ENCODE data around the gene RAB26. TPM values are rescaled to one million over a fixed set of nuclear protein-coding genes. Genes with fewer than 3 reads are reported as not detected.
A peak's percentile ranks its signal among the peaks of the same experiment; 100 is the strongest.
"Not testable (repeated sequence)": the region's sequence is repeated elsewhere in the genome, so short reads cannot be mapped to it uniquely, and the experiment has no call there.

The RAB26 gene
- total RNA-seq, 1 donor from 2014 or later, result 292 TPM

DNA sequence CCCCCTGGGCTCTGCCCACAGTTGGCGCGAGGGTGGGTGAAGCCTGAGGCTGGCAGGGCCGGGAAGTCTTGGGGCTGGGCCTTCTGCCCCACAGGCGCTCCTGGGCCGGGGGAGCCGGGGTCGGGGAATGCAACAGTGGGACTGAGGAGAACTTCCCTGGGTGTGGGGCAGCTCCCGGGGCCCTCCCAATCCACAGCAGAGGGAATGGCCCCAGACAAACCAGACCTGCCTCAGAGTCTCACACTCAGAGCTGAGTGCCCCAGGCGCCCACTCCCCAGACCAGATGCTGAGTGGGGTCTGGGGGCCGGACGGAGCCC lies 24.1 kb upstream of the RAB26 start:
- not testable (repeated sequence) for DNase-seq; H3K36me3 Mint-ChIP-seq (ENCODE audit: unreplicated experiment); H3K27me3 Mint-ChIP-seq (ENCODE audit: unreplicated experiment); H3K9me3 Mint-ChIP-seq (ENCODE audit: unreplicated experiment); H3K4me3 Mint-ChIP-seq (ENCODE audit: unreplicated experiment); H3K27ac Mint-ChIP-seq (ENCODE audit: unreplicated experiment)
- H3K4me1 Mint-ChIP-seq (ENCODE audit: low read depth, unreplicated experiment), result peaks cover 12% of the 10 kb centered on the region

- peak; percentile 67 for DNase-seq
- H3K9me3 Mint-ChIP-seq (ENCODE audit: unreplicated experiment); H3K36me3 Mint-ChIP-seq (ENCODE audit: unreplicated experiment); H3K27me3 Mint-ChIP-seq (ENCODE audit: unreplicated experiment): not testable (repeated sequence)
- peaks cover 14% of the 10 kb centered on the region for H3K4me1 Mint-ChIP-seq (ENCODE audit: low read depth, unreplicated experiment)
- peak overlapping the region; percentile 96 for H3K27ac Mint-ChIP-seq (ENCODE audit: unreplicated experiment)
- H3K4me3 Mint-ChIP-seq (ENCODE audit: unreplicated experiment), result peak overlapping the region; percentile 75
Observed at GRCh38 chr16:2124694-2125444, 23.6 kb upstream of the RAB26 start.

DNA sequence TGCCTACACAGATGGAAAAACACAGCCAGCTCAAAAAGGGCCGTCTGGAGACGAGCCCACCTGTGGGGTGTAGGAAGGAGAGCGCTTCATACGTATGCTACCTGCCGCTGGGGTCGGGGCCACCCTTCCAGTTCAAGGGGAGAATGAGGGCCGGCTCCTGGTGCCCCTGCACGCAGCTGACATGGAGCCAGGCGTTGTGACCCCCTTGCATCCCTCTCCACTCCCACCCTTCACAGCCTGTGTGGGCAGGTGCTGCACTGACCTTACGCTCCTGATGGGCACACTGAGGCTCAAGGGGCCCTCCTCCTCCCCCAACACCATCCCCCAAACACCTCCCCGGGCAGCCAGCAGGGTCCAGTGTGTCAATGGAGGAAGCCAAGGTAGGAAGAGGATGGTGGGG lies 22.8 kb upstream of the RAB26 start:
- peak overlapping the region; percentile 75 for H3K4me3 Mint-ChIP-seq (ENCODE audit: unreplicated experiment)
- not testable (repeated sequence) for H3K36me3 Mint-ChIP-seq (ENCODE audit: unreplicated experiment); H3K9me3 Mint-ChIP-seq (ENCODE audit: unreplicated experiment); H3K27me3 Mint-ChIP-seq (ENCODE audit: unreplicated experiment); DNase-seq
- H3K27ac Mint-ChIP-seq (ENCODE audit: unreplicated experiment), result peak overlapping the region; percentile 96
- peaks cover 14% of the 10 kb centered on the region for H3K4me1 Mint-ChIP-seq (ENCODE audit: low read depth, unreplicated experiment)

DNA sequence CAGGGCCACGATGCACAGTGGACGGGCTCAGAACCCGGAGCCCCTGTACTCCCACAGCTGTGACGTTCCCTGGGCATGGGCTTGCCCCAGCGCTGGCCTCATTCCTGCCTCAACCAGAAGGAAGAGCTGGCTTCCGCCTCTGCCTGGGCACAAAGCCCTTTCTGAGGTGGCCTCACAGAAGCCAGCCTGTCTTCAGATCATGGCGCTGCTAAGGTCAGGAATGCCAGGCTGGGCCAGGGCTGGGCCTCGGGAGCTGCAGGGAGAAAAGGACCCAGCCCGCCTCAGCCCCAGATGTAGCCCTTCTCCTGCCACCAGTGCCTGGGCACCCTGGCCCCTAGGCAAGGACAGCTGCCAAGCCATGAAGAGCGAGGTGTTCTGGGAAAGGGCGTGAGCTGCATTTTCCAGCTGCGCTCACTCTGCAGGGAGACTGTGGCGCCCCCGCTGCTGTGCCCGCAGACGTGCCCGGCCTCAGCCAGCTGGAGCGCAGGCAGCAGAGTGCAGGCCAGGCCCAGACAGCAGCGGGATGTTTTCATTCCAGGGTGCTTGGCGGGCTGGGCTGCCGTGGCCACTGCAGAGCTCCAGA lies 22.2 kb upstream of the RAB26 start:
- not testable (repeated sequence) for DNase-seq; H3K36me3 Mint-ChIP-seq (ENCODE audit: unreplicated experiment); H3K9me3 Mint-ChIP-seq (ENCODE audit: unreplicated experiment); H3K27me3 Mint-ChIP-seq (ENCODE audit: unreplicated experiment)
- peak overlapping the region; percentile 34 for H3K4me3 Mint-ChIP-seq (ENCODE audit: unreplicated experiment)
- H3K27ac Mint-ChIP-seq (ENCODE audit: unreplicated experiment), result peak overlapping the region; percentile 91
- H3K4me1 Mint-ChIP-seq (ENCODE audit: low read depth, unreplicated experiment), result peaks cover 17% of the 10 kb centered on the region

- H3K4me3 Mint-ChIP-seq (ENCODE audit: unreplicated experiment), result peak overlapping the region; percentile 25
- H3K9me3 Mint-ChIP-seq (ENCODE audit: unreplicated experiment); H3K27me3 Mint-ChIP-seq (ENCODE audit: unreplicated experiment); DNase-seq; H3K36me3 Mint-ChIP-seq (ENCODE audit: unreplicated experiment): not testable (repeated sequence)
- peaks cover 15% of the 10 kb centered on the region for H3K4me1 Mint-ChIP-seq (ENCODE audit: low read depth, unreplicated experiment)
- H3K27ac Mint-ChIP-seq (ENCODE audit: unreplicated experiment), result peak overlapping the region; percentile 91
Observed at GRCh38 chr16:2126928-2127556, 21.4 kb upstream of the RAB26 start.

GRCh38 chr16:2127630-2128280 lies 20.7 kb upstream of the RAB26 start:
- not testable (repeated sequence) for H3K9me3 Mint-ChIP-seq (ENCODE audit: unreplicated experiment); DNase-seq; H3K36me3 Mint-ChIP-seq (ENCODE audit: unreplicated experiment); H3K27ac Mint-ChIP-seq (ENCODE audit: unreplicated experiment); H3K27me3 Mint-ChIP-seq (ENCODE audit: unreplicated experiment); H3K4me3 Mint-ChIP-seq (ENCODE audit: unreplicated experiment)
- H3K4me1 Mint-ChIP-seq (ENCODE audit: low read depth, unreplicated experiment), result peaks cover 13% of the 10 kb centered on the region

DNA sequence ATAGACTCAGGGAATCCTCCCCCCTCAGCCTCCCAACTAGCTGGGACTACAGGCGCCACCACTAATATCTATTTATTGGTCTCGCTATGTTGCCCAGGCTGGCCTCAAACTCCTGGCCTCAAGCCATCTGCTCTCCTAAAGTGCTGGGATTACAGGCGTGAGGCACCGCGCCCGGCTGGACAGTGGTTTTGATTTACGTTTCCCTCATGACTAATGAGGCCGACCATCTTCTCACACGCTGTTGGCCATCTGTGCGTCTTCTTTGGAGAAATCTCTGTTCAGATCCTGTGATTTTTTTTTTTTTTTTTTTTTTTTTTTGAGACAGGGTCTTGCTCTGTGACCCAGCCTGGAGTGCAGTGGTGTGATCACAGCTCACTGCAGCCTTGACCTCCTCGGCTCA lies 19.2 kb upstream of the RAB26 start:
- not testable (repeated sequence) for H3K36me3 Mint-ChIP-seq (ENCODE audit: unreplicated experiment); H3K9me3 Mint-ChIP-seq (ENCODE audit: unreplicated experiment); H3K27me3 Mint-ChIP-seq (ENCODE audit: unreplicated experiment)
- H3K4me3 Mint-ChIP-seq (ENCODE audit: unreplicated experiment), result peak overlapping the region; percentile 81
- peaks cover 13% of the 10 kb centered on the region for H3K4me1 Mint-ChIP-seq (ENCODE audit: low read depth, unreplicated experiment)
- peak overlapping the region; percentile 97 for H3K27ac Mint-ChIP-seq (ENCODE audit: unreplicated experiment)
- peak; percentile 63 for DNase-seq

DNA sequence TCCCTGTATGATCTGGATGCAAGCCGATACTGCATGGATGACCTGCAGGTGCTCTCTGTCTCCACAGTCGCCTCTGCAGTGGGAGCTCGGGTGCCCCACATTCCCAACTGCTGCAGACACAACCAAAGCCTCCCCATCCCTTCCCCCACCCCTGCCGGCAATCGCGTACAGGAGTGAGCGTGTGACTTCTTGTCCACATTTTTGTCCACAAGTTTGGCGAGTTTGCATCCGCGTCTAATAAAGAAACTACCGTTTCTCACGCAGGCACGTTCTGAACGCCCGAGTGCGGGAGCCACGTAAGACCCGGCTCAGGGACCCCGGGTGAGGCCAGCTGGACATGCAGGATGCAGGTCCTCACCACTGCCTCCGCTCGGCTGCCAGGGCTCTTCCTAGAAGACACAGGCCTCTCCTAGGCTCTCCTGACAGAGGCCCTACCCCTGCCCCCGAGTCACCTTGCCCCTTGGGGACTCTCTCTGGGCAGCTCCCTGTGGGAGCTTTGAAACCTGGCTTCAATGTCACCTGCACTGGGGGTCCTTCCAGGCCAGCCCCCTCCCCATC lies 18.5 kb upstream of the RAB26 start:
- DNase-seq; H3K36me3 Mint-ChIP-seq (ENCODE audit: unreplicated experiment); H3K9me3 Mint-ChIP-seq (ENCODE audit: unreplicated experiment); H3K27me3 Mint-ChIP-seq (ENCODE audit: unreplicated experiment): not testable (repeated sequence)
- Mint-ChIP-seq H3K4me1 (ENCODE audit: low read depth, unreplicated experiment) (peaks cover 13% of the 10 kb centered on the region), H3K27ac (ENCODE audit: unreplicated experiment) (peak overlapping the region; percentile 88), H3K4me3 (ENCODE audit: unreplicated experiment) (peak overlapping the region; percentile 42)

GRCh38 chr16:2133797-2134196 lies 14.6 kb upstream of the RAB26 start:
- H3K27me3 Mint-ChIP-seq (ENCODE audit: unreplicated experiment); DNase-seq; H3K4me1 Mint-ChIP-seq (ENCODE audit: low read depth, unreplicated experiment); H3K9me3 Mint-ChIP-seq (ENCODE audit: unreplicated experiment); H3K36me3 Mint-ChIP-seq (ENCODE audit: unreplicated experiment); H3K27ac Mint-ChIP-seq (ENCODE audit: unreplicated experiment): not testable (repeated sequence)
- H3K4me3 Mint-ChIP-seq (ENCODE audit: unreplicated experiment), result peak overlapping the region; percentile 64

GRCh38 chr16:2135071-2135470 lies 13.4 kb upstream of the RAB26 start:
- not testable (repeated sequence) for H3K4me1 Mint-ChIP-seq (ENCODE audit: low read depth, unreplicated experiment); DNase-seq; H3K27ac Mint-ChIP-seq (ENCODE audit: unreplicated experiment); H3K27me3 Mint-ChIP-seq (ENCODE audit: unreplicated experiment); H3K9me3 Mint-ChIP-seq (ENCODE audit: unreplicated experiment); H3K36me3 Mint-ChIP-seq (ENCODE audit: unreplicated experiment)
- H3K4me3 Mint-ChIP-seq (ENCODE audit: unreplicated experiment), result peak overlapping the region; percentile 90

GRCh38 chr16:2135770-2136490 lies 12.5 kb upstream of the RAB26 start, which contains the start of gene PKD1:
Gene PKD1 (minus strand): TSS chr16:2135898. CDS start chr16:2135689, 209 bp downstream.
- Mint-ChIP-seq H3K27ac (ENCODE audit: unreplicated experiment) (peak within 1 kb of the TSS; percentile 93), H3K4me3 (ENCODE audit: unreplicated experiment) (peak within 1 kb of the TSS; percentile 96)
- not testable (repeated sequence) for H3K27me3 Mint-ChIP-seq (ENCODE audit: unreplicated experiment); H3K36me3 Mint-ChIP-seq (ENCODE audit: unreplicated experiment); H3K9me3 Mint-ChIP-seq (ENCODE audit: unreplicated experiment); H3K4me1 Mint-ChIP-seq (ENCODE audit: low read depth, unreplicated experiment)
- DNase-seq, result peak; percentile 98

Data from glutamatergic neuron (in vitro differentiated cells).